HG03565 (cell line): Measurements from ENCODE around the gene ORAI1.
"Not testable (repeated sequence)": the region's sequence is repeated elsewhere in the genome, so short reads cannot be mapped to it uniquely, and the experiment has no call there.

ENCODE experiments used
- ATAC-seq: cut with Tn5 transposase; IDR thresholded peaks from one replicate; pipeline ENCODE4 v1.9.1; 2021; ENCODE audit warnings: mild to moderate bottlenecking, moderate library complexity; ENCODE audit not compliant: unreplicated experiment

ORAI1 gene

GRCh38 chr12:121602766-121603165, 23.6 kb upstream of the ORAI1 start:
- no peak for ATAC-seq

- ATAC-seq = no peak
Observed at GRCh38 chr12:121603581-121603980, 22.7 kb upstream of the ORAI1 start.

GRCh38 chr12:121608301-121608700, 18.0 kb upstream of the ORAI1 start:
- ATAC-seq = no peak

- ATAC-seq = no peak
Observed at GRCh38 chr12:121610239-121611149, 15.8 kb upstream of the ORAI1 start.

GRCh38 chr12:121611306-121611705, 15.0 kb upstream of the ORAI1 start:
- no peak for ATAC-seq

- ATAC-seq = no peak
Observed at GRCh38 chr12:121613462-121613861, 12.9 kb upstream of the ORAI1 start.

GRCh38 chr12:121614872-121615467, 11.4 kb upstream of the ORAI1 start:
- ATAC-seq = no peak

- ATAC-seq = no peak
Observed at GRCh38 chr12:121618659-121619233, 7.6 kb upstream of the ORAI1 start.

- ATAC-seq = no peak
Observed at GRCh38 chr12:121620333-121620891, 5.9 kb upstream of the ORAI1 start.

- ATAC-seq = peak; percentile 24
Observed at GRCh38 chr12:121626853-121627640, 717 bp downstream of the ORAI1 start.

GRCh38 chr12:121628037-121628436, 1.7 kb downstream of the ORAI1 start:
- ATAC-seq = no peak

GRCh38 chr12:121628536-121628935, 2.2 kb downstream of the ORAI1 start:
- no peak for ATAC-seq

- no peak for ATAC-seq
Observed at GRCh38 chr12:121630791-121631355, 4.5 kb downstream of the ORAI1 start.

GRCh38 chr12:121632069-121632970, 6.0 kb downstream of the ORAI1 start:
- ATAC-seq = no peak

GRCh38 chr12:121633833-121634196, 7.5 kb downstream of the ORAI1 start:
- ATAC-seq = not testable (repeated sequence)

- no peak for ATAC-seq
Observed at GRCh38 chr12:121634836-121635235, 8.5 kb downstream of the ORAI1 start.

- no peak for ATAC-seq
Observed at GRCh38 chr12:121637231-121637914, 11.0 kb downstream of the ORAI1 start.

GRCh38 chr12:121638298-121639202, 12.2 kb downstream of the ORAI1 start:
- no peak for ATAC-seq
